NCI-H2029 (cell line): Measurements from ENCODE around the gene TXNDC2.

Source experiments
- DNase-seq: peaks from one replicate; lab custom pipeline; 2025; lab: John Stamatoyannopoulos, UW

Gene TXNDC2

GRCh38 chr18:9913526-9914333 lies 28.0 kb downstream of the TXNDC2 start, which contains the start of gene VAPA:
TSS of gene VAPA (plus strand) at chr18:9914016. CDS start at chr18:9914257, 241 bp downstream.
- DNase-seq: peak; percentile 88

GRCh38 chr18:9914334-9914583 lies 28.5 kb downstream of the TXNDC2 start:
- no peak for DNase-seq

- peak; percentile 11 for DNase-seq
Measured at GRCh38 chr18:9914584-9915290, 29.0 kb downstream of the TXNDC2 start.

GRCh38 chr18:9915291-9916076 lies 29.7 kb downstream of the TXNDC2 start:
- DNase-seq: no peak

GRCh38 chr18:9916077-9916639 lies 30.4 kb downstream of the TXNDC2 start:
- no peak for DNase-seq

- DNase-seq: no peak
Measured at GRCh38 chr18:9916808-9917207, 31.0 kb downstream of the TXNDC2 start.

- DNase-seq: no peak
Measured at GRCh38 chr18:9918016-9918680, 32.4 kb downstream of the TXNDC2 start.

- DNase-seq: no peak
Measured at GRCh38 chr18:9919564-9920232, 33.9 kb downstream of the TXNDC2 start.

- no peak for DNase-seq
Measured at GRCh38 chr18:9922592-9923311, 37.0 kb downstream of the TXNDC2 start.

GRCh38 chr18:9924371-9924943 lies 38.7 kb downstream of the TXNDC2 start:
- no peak for DNase-seq

GRCh38 chr18:9925369-9925768 lies 39.6 kb downstream of the TXNDC2 start:
- DNase-seq: no peak

GRCh38 chr18:9925795-9926194 lies 40.0 kb downstream of the TXNDC2 start:
- no peak for DNase-seq

- no peak for DNase-seq
Measured at GRCh38 chr18:9926223-9926894, 40.6 kb downstream of the TXNDC2 start.

- DNase-seq: no peak
Measured at GRCh38 chr18:9926977-9927376, 41.2 kb downstream of the TXNDC2 start.

GRCh38 chr18:9927392-9928063 lies 41.8 kb downstream of the TXNDC2 start:
- DNase-seq: no peak

GRCh38 chr18:9928646-9929259 lies 43.0 kb downstream of the TXNDC2 start:
- DNase-seq: no peak

- no peak for DNase-seq
Measured at GRCh38 chr18:9930299-9930884, 44.6 kb downstream of the TXNDC2 start.

- DNase-seq: no peak
Measured at GRCh38 chr18:9931146-9931545, 45.4 kb downstream of the TXNDC2 start.
